ENCODE data around the gene C1QTNF1.

The C1QTNF1 gene

GRCh38 chr17:78992542-78993212 is 31.3 kb upstream of the C1QTNF1 start:
- no peak for DNase-seq (ENCODE audit: low read depth)

- DNase-seq (ENCODE audit: low read depth) = peak; percentile 27
Observed at GRCh38 chr17:78993241-78993956, 30.6 kb upstream of the C1QTNF1 start.

- DNase-seq (ENCODE audit: low read depth) = no peak
Observed at GRCh38 chr17:78993981-78994671, 29.8 kb upstream of the C1QTNF1 start.

GRCh38 chr17:78995022-78995760 is 28.8 kb upstream of the C1QTNF1 start:
- DNase-seq (ENCODE audit: low read depth) = no peak

GRCh38 chr17:78995761-78996451 is 28.1 kb upstream of the C1QTNF1 start:
- DNase-seq (ENCODE audit: low read depth) = no peak

GRCh38 chr17:78996781-78997201 is 27.2 kb upstream of the C1QTNF1 start:
- no peak for DNase-seq (ENCODE audit: low read depth)

- no peak for DNase-seq (ENCODE audit: low read depth)
Observed at GRCh38 chr17:78997231-78997741, 26.7 kb upstream of the C1QTNF1 start.

- DNase-seq (ENCODE audit: low read depth) = no peak
Observed at GRCh38 chr17:78997881-78998280, 26.1 kb upstream of the C1QTNF1 start.

GRCh38 chr17:78998311-78999055 is 25.5 kb upstream of the C1QTNF1 start:
- no peak for DNase-seq (ENCODE audit: low read depth)

GRCh38 chr17:78999056-78999768 is 24.8 kb upstream of the C1QTNF1 start:
- DNase-seq (ENCODE audit: low read depth) = no peak

- no peak for DNase-seq (ENCODE audit: low read depth)
Observed at GRCh38 chr17:78999947-79000395, 24.0 kb upstream of the C1QTNF1 start.

- DNase-seq (ENCODE audit: low read depth) = no peak
Observed at GRCh38 chr17:79000396-79001189, 23.4 kb upstream of the C1QTNF1 start.

- no peak for DNase-seq (ENCODE audit: low read depth)
Observed at GRCh38 chr17:79001190-79002020, 22.6 kb upstream of the C1QTNF1 start.

- DNase-seq (ENCODE audit: low read depth) = no peak
Observed at GRCh38 chr17:79002291-79002690, 21.7 kb upstream of the C1QTNF1 start.

GRCh38 chr17:79002796-79003593 is 21.0 kb upstream of the C1QTNF1 start:
- no peak for DNase-seq (ENCODE audit: low read depth)

- DNase-seq (ENCODE audit: low read depth) = no peak
Observed at GRCh38 chr17:79003661-79004411, 20.1 kb upstream of the C1QTNF1 start.

Data from fibroblast of the conjunctiva (primary cell).